GM08714 (cell line): ENCODE measurements around the gene SEPTIN10.

Experiments
- H3K4me3 ChIP-seq: fragments of 200-500 bp; sonication (Bioruptor generic); 2 replicates; pipeline ENCODE4 v1.5.1; 2014; ENCODE audit warnings: mild to moderate bottlenecking, low read length, inconsistent platforms
- ZNF274 ChIP-seq: IDR thresholded peaks from 2 replicates; pipeline ENCODE4 v1.6.1; 2012; ENCODE audit warnings: mild to moderate bottlenecking, low read depth, low read length

Gene SEPTIN10

DNA sequence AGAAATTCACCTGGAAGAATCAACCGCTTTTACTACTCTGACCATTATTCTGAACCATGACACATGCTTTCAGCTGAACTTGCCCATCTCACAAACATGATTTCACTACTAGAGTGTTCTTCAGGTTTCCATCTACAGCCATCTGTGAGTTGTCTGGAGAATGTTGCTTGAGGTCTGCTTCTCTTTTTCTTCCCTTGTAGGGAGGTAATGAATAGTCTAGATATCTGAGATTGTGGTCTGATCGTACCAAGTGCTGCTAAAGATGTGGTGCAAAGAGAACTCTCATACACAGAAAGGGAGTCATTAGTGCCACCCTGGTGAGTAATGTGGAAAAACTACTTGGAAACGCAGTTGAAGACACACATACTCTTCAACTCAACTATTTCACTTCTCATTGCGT is 10.6 kb upstream of the SEPTIN10 start:
- TF ChIP-seq ZNF274, result no peak

GRCh38 chr2:109623923-109624322 is 10.2 kb upstream of the SEPTIN10 start:
- no peak for TF ChIP-seq ZNF274
- no peak overlapping the region for H3K4me3 ChIP-seq

More for the DNA sequence above, 10.6 kb upstream of the SEPTIN10 start:
- no peak overlapping the region for H3K4me3 ChIP-seq

- H3K4me3 ChIP-seq, result no peak overlapping the region
- no peak for TF ChIP-seq ZNF274
Observed at GRCh38 chr2:109623297-109623696, 9.5 kb upstream of the SEPTIN10 start.

DNA sequence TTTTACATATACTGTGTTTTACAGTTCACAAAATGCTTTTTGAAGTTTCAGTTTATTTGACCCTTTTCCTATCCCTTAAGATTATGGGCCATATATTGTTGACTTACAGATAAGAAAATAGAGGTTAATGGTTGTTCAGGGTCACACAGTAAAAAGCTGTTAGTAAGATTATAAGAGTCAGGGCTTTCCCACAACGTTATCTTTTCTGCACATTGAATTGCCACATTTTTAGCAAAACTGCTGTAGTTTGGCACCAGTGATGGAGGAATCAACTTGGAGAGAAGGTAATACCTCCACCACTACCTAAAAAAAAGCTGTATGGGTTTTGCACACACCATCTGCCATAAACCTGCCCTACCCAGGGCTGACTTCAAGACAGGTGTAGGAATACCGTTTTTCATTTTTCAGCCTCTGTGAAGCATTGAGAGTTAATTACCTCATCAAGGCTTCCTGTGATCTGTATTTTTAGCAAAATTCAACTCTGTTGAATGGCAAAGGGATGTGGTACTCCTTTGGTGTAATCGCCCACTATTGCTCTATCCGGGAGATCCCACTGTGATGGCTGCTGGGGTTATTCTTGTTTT is 5.4 kb upstream of the SEPTIN10 start:
- TF ChIP-seq ZNF274, result no peak
- no peak overlapping the region for H3K4me3 ChIP-seq

DNA sequence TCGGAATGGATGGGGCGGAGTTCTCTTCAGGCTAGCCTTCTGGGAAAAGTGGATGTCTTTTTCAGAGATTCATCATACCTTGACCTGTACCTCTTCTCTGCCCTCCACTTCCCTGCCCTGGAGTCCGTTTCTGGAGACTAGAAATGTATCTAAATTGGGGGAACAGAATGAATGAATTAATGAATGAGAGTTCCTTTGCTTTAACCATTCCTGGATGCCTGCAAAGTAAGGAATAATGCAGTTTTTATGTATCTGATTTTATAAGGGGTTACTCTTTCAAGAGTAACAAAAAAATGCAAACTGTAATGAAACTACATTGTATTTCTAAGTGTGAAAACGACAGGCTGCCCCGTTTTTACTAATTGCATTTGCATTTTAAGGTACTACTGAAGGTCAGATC is 2.4 kb upstream of the SEPTIN10 start:
- H3K4me3 ChIP-seq, result no peak overlapping the region; the same call in 1 of the 2 replicates
- TF ChIP-seq ZNF274, result no peak

DNA sequence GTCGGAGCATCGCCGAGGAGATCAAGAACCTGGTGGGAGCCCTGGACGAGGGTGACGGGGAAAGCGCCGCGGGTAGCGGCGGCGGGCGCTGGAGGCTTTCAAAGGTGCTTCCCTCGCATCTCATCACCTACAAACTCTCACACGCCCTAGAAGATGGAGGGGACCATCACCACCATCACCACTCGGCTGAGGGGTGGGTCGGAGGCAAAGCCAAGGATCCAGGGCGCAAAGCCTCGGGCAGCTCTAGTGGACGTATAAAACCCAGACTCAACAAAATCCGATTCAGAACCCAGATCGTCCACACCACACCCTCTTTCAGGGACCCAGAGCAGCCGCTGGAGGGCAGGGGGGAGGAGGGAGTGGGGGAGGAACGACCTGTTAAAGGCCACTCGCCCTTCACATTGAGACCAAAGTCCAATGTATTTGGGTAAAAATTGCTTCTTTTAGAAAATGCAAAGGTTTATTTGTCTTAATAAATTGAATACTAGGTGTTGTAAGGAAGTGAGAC is 1.9 kb upstream of the SEPTIN10 start:
- H3K4me3 ChIP-seq, result no peak overlapping the region; the same call in 1 of the 2 replicates
- no peak for TF ChIP-seq ZNF274

DNA sequence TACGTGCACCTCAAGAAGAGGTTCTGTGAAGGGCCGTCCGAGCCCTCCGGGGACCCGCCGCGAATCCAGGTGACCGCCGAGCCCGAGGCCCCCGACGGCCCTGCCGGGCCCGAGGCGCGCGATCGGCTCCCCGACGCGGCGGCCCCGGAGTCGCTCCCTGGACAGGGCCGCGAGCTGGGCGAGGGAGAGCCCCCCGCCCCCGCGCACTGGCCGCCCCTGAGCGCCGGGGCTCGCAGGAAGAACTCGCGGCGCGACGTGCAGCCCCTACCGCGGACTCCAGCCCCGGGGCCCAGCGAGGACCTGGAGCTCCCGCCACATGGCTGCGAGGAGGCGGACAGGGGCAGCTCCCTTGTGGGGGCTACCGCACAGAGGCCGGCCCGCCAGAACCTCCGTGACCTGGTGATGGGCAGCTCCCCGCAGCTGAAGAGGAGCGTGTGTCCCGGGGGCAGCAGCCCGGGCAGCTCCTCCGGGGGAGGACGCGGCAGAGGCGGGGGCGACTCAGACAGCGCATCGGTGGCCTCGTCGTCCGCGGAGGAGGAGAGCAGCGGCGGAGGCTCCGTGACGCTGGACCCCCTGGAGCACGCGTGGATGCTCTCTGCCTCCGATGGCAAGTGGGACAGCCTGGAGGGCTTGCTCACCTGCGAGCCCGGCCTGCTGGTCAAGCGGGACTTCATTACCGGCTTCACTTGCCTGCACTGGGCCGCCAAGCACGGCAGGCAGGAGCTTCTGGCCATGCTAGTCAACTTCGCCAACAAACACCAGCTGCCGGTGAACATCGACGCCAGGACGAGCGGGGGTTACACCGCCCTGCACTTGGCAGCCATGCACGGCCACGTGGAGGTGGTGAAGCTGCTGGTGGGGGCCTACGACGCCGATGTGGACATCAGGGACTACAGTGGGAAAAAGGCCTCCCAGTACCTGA is 1.2 kb upstream of the SEPTIN10 start:
- H3K4me3 ChIP-seq, result peak overlapping the region; percentile 46; the same call in 1 of the 2 replicates
- TF ChIP-seq ZNF274, result no peak

GRCh38 chr2:109613081-109613921 is 465 bp downstream of the SEPTIN10 start:
- peak overlapping the region; percentile 4 for H3K4me3 ChIP-seq
- no peak for TF ChIP-seq ZNF274

DNA sequence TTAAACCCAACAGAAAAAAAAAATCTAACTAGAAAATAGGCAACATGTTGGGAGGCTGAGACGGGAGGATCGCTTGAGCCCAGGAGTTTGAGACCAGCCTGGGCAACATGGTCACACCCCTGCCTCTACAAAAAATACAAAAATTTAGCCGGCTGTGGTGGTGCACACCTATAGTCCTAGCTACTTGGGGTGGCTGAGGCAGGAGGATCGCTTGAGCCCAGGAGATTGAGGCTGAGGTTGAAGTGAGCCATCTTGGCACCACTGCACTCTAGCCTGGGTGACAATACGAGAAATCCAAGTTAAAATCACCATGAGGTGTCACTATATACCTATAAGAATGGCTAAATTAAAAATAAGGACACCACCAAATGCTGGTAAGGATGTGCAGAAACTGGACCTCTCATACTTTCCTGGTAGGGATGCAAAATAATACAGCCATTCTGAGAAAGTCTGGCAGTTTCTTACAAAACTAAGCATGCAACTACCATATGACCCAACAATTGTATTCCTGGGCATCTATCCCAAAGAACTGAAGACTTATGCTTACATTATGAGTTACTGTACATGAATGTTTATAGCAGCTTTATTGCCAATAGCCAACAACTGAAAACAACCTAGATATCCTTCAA is 2.2 kb downstream of the SEPTIN10 start:
- H3K4me3 ChIP-seq, result no peak overlapping the region; the same call in 1 of the 2 replicates
- no peak for TF ChIP-seq ZNF274

DNA sequence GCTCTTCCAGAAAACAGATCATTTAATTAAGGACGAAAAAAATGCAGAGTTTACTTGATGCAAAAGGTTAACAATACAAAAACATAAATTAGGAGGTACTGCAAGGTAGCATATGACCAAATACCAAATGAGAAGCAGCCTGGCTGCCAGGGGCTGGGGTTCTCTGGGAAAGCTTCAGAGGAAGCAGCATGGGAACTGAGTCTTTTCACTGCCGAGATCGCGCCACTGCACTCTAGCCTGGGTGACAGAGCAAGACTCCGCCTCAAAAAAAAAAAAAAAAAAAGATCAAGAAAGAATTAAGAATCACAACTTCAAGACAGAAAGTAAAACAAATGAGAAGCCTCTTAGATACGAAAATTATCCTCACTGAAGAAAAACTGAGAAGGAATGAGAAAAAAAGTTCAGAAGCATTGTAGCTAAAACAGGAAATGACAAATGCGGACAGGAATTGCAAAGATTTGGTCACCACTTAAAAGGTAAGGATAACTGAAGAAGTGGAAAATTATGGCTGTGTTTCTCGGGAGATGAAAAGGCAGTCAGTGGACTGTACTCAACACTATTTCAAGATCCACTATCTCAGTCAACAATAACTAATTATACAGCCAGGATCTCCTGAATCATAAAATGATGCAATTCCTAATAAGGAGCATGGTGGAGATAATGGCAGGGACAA is 4.3 kb downstream of the SEPTIN10 start:
- no peak overlapping the region; the same call in 1 of the 2 replicates for H3K4me3 ChIP-seq
- TF ChIP-seq ZNF274, result no peak

- no peak for TF ChIP-seq ZNF274
- H3K4me3 ChIP-seq, result no peak overlapping the region
Observed at GRCh38 chr2:109607766-109608165, 6.0 kb downstream of the SEPTIN10 start.

DNA sequence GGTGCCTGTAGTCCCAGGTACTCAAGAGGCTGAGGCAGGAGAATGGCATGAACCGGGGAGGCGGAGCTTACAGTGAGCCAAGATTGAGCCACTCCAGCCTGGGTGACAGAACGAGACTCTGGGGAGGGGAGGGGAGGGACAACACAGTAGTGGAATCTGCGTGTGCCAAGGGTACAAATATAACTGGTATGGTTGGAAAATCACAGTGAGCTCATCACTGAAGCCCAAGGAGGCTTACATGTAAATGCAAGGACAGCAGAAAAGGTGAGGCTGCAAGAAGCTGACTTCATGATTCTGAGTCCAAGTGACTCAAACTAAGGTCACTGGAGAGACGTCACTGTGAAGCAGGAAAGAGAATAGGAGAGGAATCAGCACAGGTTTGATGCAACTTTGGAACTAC is 9.2 kb downstream of the SEPTIN10 start:
- TF ChIP-seq ZNF274, result no peak
- no peak overlapping the region for H3K4me3 ChIP-seq

DNA sequence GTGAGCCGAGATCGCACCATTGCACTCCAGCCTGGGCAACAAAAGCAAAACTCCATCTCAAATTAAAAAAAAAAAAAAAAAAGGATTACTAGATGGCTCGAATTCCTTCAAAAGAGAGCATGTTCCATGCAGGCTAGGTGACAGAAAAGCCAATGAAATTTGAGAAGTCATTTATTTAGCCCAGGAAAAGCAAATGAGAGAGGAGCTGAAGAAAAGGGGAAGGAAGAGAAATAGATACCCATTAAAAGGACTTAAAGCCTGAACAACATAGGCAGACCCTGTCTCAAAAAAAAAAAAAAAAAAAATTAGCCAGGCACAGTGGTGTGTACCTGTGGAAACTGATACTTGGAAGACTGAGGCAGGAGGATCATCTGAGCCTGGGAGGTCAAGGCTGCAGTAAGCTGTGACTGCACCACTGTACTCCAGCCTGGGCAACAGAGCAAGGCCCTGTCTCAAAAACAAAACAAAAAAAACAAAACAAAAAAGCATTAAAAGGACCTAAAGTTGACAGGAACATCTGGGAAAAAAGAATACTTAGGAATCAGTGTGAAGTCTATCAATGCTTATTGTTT is 11.1 kb downstream of the SEPTIN10 start:
- no peak for TF ChIP-seq ZNF274
- H3K4me3 ChIP-seq, result no peak overlapping the region
